ENCODE results near the gene ZNF680. TPM values are rescaled to one million over a fixed set of nuclear protein-coding genes. Genes with fewer than 3 reads are reported as not detected.

Gene ZNF680
- total RNA-seq, 2 experiments from 2014 or later = 48.4 to 62.6 TPM

DNA sequence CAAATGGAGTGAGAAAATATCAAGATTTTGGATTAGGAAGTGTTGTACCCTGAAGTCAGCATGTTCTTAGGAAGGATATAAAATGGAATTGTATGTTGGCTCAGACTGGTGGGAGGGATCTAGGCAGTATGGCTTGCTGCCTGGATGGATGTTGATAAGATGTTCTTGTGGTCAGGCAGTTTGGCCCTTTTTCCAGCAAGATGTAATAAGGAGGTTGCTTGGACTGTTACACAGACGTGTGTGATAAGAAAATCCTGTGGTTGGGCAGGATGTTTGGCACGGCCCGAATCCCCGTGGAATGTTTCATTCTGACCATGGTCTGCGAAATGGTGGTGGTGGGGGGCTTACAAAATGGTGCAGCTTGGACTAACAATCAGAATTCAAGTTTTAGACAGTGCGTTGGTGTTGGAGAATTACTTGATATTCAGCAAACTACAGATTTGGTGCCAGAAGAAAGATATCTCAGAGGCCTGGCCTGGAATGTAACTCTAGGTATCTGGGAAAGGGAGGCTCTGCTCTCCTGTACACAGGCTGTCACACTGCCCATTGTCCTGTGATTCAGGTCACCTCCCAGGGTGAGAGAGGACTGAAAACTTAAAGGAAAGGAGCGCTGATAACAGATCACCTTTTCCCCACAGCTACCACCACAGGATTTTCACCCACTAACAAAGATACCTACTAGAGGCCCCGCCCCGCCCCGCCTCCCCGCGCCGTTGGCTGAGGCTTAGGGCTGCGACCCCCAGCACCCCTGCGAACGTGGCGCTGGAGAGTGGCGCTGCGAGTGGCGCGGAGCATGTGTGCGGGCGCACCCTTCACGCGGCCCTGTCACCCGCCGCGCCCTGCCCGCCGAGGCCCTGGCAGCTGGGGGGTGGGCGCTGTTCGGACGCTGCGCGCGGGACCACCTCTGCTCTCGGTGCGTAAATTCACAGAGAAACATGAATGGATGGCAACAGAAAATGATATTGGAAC lies 19.3 kb upstream of the ZNF680 start:
- no TSS peak for BruUV-seq (replicated peaks)
- Histone ChIP-seq H3K4me3 (ENCODE audit: low read depth, low read length, poor library complexity, severe bottlenecking) (no peak overlapping the region), H3K4me1 (ENCODE audit: insufficient read depth, low read length, poor library complexity, severe bottlenecking) (no peaks in the 10 kb centered on the region), H2AFZ (ENCODE audit: low read length) (no peak overlapping the region), H3K27ac (ENCODE audit: low read depth, low read length, poor library complexity, severe bottlenecking) (no peak overlapping the region), H4K20me1 (ENCODE audit: insufficient read depth, low read length) (no peaks in the 10 kb centered on the region), H3K9me3 (ENCODE audit: low read length) (no peaks in the 10 kb centered on the region), H3K79me2 (ENCODE audit: insufficient read depth, low read depth, low read length) (no peaks in the 10 kb centered on the region), H3K4me2 (ENCODE audit: low read length) (no peak overlapping the region), H3K36me3 (ENCODE audit: insufficient read depth, low read length) (no peaks in the 10 kb centered on the region), H3K9me2 (ENCODE audit: insufficient read depth, low read length) (no peaks in the 10 kb centered on the region)
- no peak for TF ChIP-seq EZH2phosphoT487 (IDR thresholded peaks at IDR 0.05; ENCODE audit: borderline replicate concordance, low read depth, low read length)
- TF ChIP-seq, protein P1, sequence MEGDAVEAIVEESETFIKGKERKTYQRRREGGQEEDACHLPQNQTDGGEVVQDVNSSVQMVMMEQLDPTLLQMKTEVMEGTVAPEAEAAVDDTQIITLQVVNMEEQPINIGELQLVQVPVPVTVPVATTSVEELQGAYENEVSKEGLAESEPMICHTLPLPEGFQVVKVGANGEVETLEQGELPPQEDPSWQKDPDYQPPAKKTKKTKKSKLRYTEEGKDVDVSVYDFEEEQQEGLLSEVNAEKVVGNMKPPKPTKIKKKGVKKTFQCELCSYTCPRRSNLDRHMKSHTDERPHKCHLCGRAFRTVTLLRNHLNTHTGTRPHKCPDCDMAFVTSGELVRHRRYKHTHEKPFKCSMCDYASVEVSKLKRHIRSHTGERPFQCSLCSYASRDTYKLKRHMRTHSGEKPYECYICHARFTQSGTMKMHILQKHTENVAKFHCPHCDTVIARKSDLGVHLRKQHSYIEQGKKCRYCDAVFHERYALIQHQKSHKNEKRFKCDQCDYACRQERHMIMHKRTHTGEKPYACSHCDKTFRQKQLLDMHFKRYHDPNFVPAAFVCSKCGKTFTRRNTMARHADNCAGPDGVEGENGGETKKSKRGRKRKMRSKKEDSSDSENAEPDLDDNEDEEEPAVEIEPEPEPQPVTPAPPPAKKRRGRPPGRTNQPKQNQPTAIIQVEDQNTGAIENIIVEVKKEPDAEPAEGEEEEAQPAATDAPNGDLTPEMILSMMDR (conservative IDR thresholded peaks at IDR 0.05; ENCODE audit: low read length) = no peak
- CTCF ChIA-PET (ENCODE audit: unreplicated experiment) = no interaction called here
- DNase-seq (ENCODE audit: low spot score) = no peak
- POLR2A ChIA-PET = no interaction called here
- intact Hi-C loops (cut with micrococcal nuclease; ENCODE audit: unreplicated experiment) = no loop called here

DNA sequence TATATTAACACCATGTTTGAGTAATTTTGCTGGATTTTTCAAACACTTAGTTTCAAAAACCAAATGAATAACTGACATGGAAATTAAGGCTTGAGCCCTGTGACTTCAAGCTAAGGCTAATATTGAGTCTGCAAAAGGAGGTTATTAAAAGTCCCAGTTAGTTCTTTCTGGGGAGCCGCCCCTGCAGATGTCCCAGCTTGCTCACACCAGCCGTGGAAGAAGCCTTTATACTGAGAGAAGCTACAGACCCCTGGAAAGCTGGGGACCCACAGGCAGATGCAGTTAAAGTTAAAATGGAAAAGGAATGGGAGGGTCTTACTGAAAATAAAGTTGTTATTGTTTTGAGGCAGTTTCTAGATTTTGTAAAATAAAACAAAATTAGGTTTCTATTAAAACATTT lies 18.5 kb upstream of the ZNF680 start:
- CTCF ChIA-PET (ENCODE audit: unreplicated experiment) = no interaction called here
- no TSS peak for BruUV-seq (replicated peaks)

More for the DNA sequence above, 18.5 kb upstream of the ZNF680 start:
- DNase-seq (ENCODE audit: low spot score) = no peak
- H3K4me2 ChIP-seq (ENCODE audit: low read length) = no peak overlapping the region
- no peak overlapping the region for H3K4me3 ChIP-seq (ENCODE audit: low read depth, low read length, poor library complexity, severe bottlenecking)
- H3K9me3 ChIP-seq (ENCODE audit: low read length) = no peaks in the 10 kb centered on the region
- H3K4me1 ChIP-seq (ENCODE audit: insufficient read depth, low read length, poor library complexity, severe bottlenecking) = no peaks in the 10 kb centered on the region
- H2AFZ ChIP-seq (ENCODE audit: low read length) = no peak overlapping the region
- no peak overlapping the region for H3K27ac ChIP-seq (ENCODE audit: low read depth, low read length, poor library complexity, severe bottlenecking)
- H3K79me2 ChIP-seq (ENCODE audit: insufficient read depth, low read depth, low read length) = no peaks in the 10 kb centered on the region
- no peaks in the 10 kb centered on the region for H3K36me3 ChIP-seq (ENCODE audit: insufficient read depth, low read length)
- intact Hi-C loops (cut with micrococcal nuclease; ENCODE audit: unreplicated experiment) = no loop called here
- H3K9me2 ChIP-seq (ENCODE audit: insufficient read depth, low read length) = no peaks in the 10 kb centered on the region
- no peaks in the 10 kb centered on the region for H4K20me1 ChIP-seq (ENCODE audit: insufficient read depth, low read length)
- POLR2A ChIA-PET = no interaction called here
- TF ChIP-seq, protein P1 (conservative IDR thresholded peaks at IDR 0.05; ENCODE audit: low read length) = no peak
